Thoracic aorta (tissue), 2 donors: Measurements from ENCODE around the gene LRP3. TPM values are rescaled to one million over a fixed set of nuclear protein-coding genes. Genes with fewer than 3 reads are reported as not detected.
"Not testable (repeated sequence)": the region's sequence is repeated elsewhere in the genome, so short reads cannot be mapped to it uniquely, and the experiment has no call there.

Experiments
- ATAC-seq: fragments of 150-250 bp; one replicate; pipeline ENCODE4 v1.8.0; 2017; ENCODE audit warnings: low read depth; ENCODE audit not compliant: insufficient number of reproducible peaks, low FRiP score
- DNase-seq: peaks from one replicate; pipeline ENCODE4 v3.0.0-alpha.2; 2020; ENCODE audit warnings: low spot score
- H3K27ac ChIP-seq, 2 donors: fragments of 200-600 bp; sonication (generic); 1 replicate in 1 of 2; 2 replicates in 1 of 2; pipeline ENCODE4 v1.5.1; 2016; ENCODE audit warnings: mild to moderate bottlenecking in 2 of 2, moderate library complexity in 2 of 2
- H3K27me3 ChIP-seq: fragments of 200-600 bp; sonication (generic); replicated peaks from 2 replicates; pipeline ENCODE4 v1.6.0; 2016; ENCODE audit warnings: mild to moderate bottlenecking; ENCODE audit not compliant: insufficient read depth
- H3K36me3 ChIP-seq: fragments of 200-600 bp; sonication (generic); one replicate; pipeline ENCODE4 v1.5.1; 2016
- H3K4me1 ChIP-seq, 2 donors: fragments of 200-600 bp; sonication (generic); 1 replicate in 1 of 2; 2 replicates in 1 of 2; pipeline versions ENCODE4 v1.5.1 to v1.6.0; 2016; ENCODE audit warnings: low read depth in 2 of 2, mild to moderate bottlenecking in 1 of 2; ENCODE audit not compliant: control insufficient read depth in 1 of 2
- H3K4me3 ChIP-seq: fragments of 200-600 bp; sonication (generic); 2 replicates; pipeline ENCODE4 v1.5.1; 2016; ENCODE audit warnings: mild to moderate bottlenecking
- H3K9me3 ChIP-seq: fragments of 200-600 bp; sonication (generic); 2 replicates; pipeline ENCODE4 v1.5.1; 2016
- total RNA-seq, 2 donors: library from RNA; depleted of rRNA; stranded (reverse); fragments of >200 nt; gene quantifications; one replicate each; pipeline versions ENCODE4 v1.1.0 to v1.2.3, GENCODE V29; 2016
- TF ChIP-seq, protein P1 (sequence below): fragments of 200-600 bp; sonication (generic); IDR thresholded peaks from one replicate; pipeline ENCODE4 v1.5.1; 2019; ENCODE audit warnings: antibody characterized with exemption

The LRP3 gene
- total RNA-seq, 2 donors from 2014 or later = 32.2 to 50.9 TPM

DNA sequence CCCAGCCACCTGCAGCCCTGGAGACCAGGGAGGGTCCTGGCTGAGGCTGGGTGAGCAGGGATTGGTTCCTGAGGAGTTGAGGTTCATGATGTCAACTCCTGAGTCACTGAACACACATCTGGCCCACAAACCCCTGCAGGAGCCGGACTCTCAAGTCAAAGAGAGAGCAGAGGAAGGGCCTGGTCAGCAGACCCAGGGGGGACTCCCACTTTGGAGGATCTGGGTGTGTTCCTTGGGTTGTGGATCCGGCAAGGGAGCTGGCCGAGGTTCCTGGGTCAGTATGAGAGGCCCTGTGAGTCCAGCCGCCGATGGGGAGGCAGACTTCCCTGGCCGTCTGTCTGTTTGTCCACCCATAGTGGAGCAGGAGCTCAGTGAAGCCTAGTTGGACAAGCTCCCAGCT is 27.5 kb downstream of the LRP3 start:
- TF ChIP-seq, protein P1, sequence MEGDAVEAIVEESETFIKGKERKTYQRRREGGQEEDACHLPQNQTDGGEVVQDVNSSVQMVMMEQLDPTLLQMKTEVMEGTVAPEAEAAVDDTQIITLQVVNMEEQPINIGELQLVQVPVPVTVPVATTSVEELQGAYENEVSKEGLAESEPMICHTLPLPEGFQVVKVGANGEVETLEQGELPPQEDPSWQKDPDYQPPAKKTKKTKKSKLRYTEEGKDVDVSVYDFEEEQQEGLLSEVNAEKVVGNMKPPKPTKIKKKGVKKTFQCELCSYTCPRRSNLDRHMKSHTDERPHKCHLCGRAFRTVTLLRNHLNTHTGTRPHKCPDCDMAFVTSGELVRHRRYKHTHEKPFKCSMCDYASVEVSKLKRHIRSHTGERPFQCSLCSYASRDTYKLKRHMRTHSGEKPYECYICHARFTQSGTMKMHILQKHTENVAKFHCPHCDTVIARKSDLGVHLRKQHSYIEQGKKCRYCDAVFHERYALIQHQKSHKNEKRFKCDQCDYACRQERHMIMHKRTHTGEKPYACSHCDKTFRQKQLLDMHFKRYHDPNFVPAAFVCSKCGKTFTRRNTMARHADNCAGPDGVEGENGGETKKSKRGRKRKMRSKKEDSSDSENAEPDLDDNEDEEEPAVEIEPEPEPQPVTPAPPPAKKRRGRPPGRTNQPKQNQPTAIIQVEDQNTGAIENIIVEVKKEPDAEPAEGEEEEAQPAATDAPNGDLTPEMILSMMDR = no peak
- no peak for DNase-seq
- Histone ChIP-seq H3K27ac (no peak overlapping the region), H3K9me3 (no peaks in the 10 kb centered on the region), H3K27me3 (peaks cover 10% of the 10 kb centered on the region), H3K4me1 (peaks cover 0 to 9% of the 10 kb centered on the region in 2 donors), H3K4me3 (no peak overlapping the region), H3K36me3 (no peaks in the 10 kb centered on the region)
- no peak for ATAC-seq

DNA sequence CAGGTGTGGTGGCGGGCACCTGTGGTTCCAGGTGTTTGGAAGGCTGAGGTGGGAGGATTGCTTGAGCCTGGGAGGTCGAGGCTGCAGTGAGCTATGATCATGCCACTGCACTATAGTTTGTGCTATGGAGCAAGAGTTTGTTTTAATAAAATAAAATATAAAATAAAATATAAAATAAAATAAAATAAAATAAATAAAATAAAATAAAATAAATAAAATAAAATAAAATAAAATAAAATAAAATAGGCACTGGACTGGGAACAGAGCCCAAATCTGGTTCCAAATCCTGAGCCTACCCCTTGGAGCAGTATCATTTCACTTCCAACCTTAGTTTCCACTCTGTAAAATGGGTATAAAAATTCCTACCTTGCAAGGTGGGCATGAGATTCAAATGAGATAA is 28.1 kb downstream of the LRP3 start:
- H3K4me1 ChIP-seq, H3K9me3 ChIP-seq, H3K27me3 ChIP-seq, ATAC-seq, H3K27ac ChIP-seq, H3K36me3 ChIP-seq, H3K4me3 ChIP-seq, DNase-seq: not testable (repeated sequence)

- TF ChIP-seq, protein P1 = no peak
- H3K9me3 ChIP-seq = peaks cover 10% of the 10 kb centered on the region
- no peaks in the 10 kb centered on the region for H3K36me3 ChIP-seq
- H3K27me3 ChIP-seq = peaks cover 10% of the 10 kb centered on the region
- H3K27ac ChIP-seq = no peak overlapping the region
- peaks cover 0 to 9% of the 10 kb centered on the region in 2 donors for H3K4me1 ChIP-seq
- H3K4me3 ChIP-seq = peak overlapping the region; percentile 25
- DNase-seq = no peak
- ATAC-seq = no peak
Observed at GRCh38 chr19:33224694-33225457, 30.7 kb downstream of the LRP3 start.

DNA sequence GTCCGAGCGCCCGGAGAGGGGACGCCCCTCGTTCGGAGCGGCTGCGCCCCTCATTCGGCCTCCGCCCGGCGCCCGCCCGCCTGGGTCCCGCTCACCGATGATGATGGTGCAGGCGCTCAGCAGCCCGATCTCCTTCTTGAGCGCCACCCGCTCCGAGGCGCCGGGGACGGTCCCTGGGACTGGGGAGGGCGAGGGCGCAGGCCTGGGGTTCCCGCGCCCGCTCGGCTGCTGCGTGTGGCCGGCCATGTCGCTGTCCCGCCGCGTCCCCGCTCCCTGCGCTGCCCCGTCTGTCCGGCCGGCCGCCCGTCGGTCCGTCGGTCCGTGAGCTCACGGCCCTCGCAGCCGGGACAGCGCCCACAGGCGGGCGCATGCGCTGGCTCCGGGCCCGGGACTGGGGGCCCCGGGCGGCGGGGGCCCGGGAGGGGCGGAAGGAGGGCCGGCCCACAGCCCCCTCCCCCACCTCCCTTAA is 31.4 kb downstream of the LRP3 start, which contains the start of gene SLC7A10:
TSS of gene SLC7A10 (minus strand) at position 393 of the 469 bp plus-strand sequence. CDS start at position 246, 147 bp downstream.
- H3K4me3 ChIP-seq = peak within 1 kb of the TSS; percentile 48
- no peak for ATAC-seq

GRCh38 chr19:33226550-33227241 is 32.6 kb downstream of the LRP3 start:
- TF ChIP-seq, protein P1 = no peak
- ATAC-seq (no peak), DNase-seq (no peak)
- Histone ChIP-seq H3K27me3 (peaks cover 10% of the 10 kb centered on the region), H3K27ac (no peak overlapping the region), H3K9me3 (peaks cover 10% of the 10 kb centered on the region), H3K4me1 (peaks cover 0 to 9% of the 10 kb centered on the region in 2 donors), H3K36me3 (no peaks in the 10 kb centered on the region), H3K4me3 (peak overlapping the region; percentile 48)

More for the DNA sequence above, 31.4 kb downstream of the LRP3 start, which contains the start of gene SLC7A10:
- TF ChIP-seq, protein P1 = no peak
- Histone ChIP-seq H3K36me3 (no peaks in the 10 kb centered on the region), H3K4me1 (peaks cover 0 to 9% of the 10 kb centered on the region in 2 donors), H3K27ac (no peak within 1 kb of the TSS), H3K27me3 (peaks cover 10% of the 10 kb centered on the region), H3K9me3 (peaks cover 10% of the 10 kb centered on the region)
- no peak for DNase-seq
